ENCODE results near the gene JAML.

GRCh38 chr11:118232659-118233058, 7.8 kb upstream of the JAML start:
- TF ChIP-seq RFX5 (IDR thresholded peaks at IDR 0.05; ENCODE audit: low read depth, low read length) (no peak), PATZ1 (CRISPR knock-in tag; IDR thresholded peaks at IDR 0.05; ENCODE audit: borderline replicate concordance) (no peak), CTCF (IDR thresholded peaks at IDR 0.05 in 2 of 3, conservative IDR thresholded peaks at IDR 0.05 in 1 of 3; ENCODE audit: insufficient read depth in 2 of 3, low read depth in 1 of 3, low read length in 3 of 3) (no peak)
